K562 (cell line): ENCODE results near the gene UBA3. TPM values are rescaled to one million over a fixed set of nuclear protein-coding genes. Genes with fewer than 3 reads are reported as not detected.
A peak's percentile ranks its signal among the peaks of the same experiment; 100 is the strongest.

Experiments
- BCOR ChIP-seq: fragments of 450-650 bp; IDR thresholded peaks from 2 replicates; pipeline ENCODE4 v1.6.1; 2016
- HNRNPL ChIP-seq: fragments of 200-400 bp; formaldehyde crosslinking; IDR thresholded peaks from 2 replicates; pipeline ENCODE4 v1.6.1; 2017; ENCODE audit warnings: low read depth, mild to moderate bottlenecking, low read length
- MTF1 ChIP-seq: fragments of 250-450 bp; sonication (Bioruptor Pico); IDR thresholded peaks from 2 replicates; pipeline ENCODE4 v1.9.0; 2021; ENCODE audit warnings: moderate library complexity, mild to moderate bottlenecking, inconsistent platforms, borderline replicate concordance
- MYC ChIP-seq, 2 experiments: fragments of 250-450 bp in 1 of 2; sonication (Bioruptor Pico) in 1 of 2; IDR thresholded peaks; 2 replicates each; pipeline versions ENCODE4 v1.5.1 to v1.6.1; 2012 to 2021; ENCODE audit warnings: low read depth in 2 of 2, borderline replicate concordance in 1 of 2, improper control_type of control experiment in 1 of 2, low read length in 1 of 2, mild to moderate bottlenecking in 1 of 2, moderate library complexity in 1 of 2
- NUFIP1 ChIP-seq: fragments of 450-650 bp; IDR thresholded peaks from 2 replicates; pipeline ENCODE4 v1.6.1; 2018; ENCODE audit not compliant: partially characterized antibody
- SIN3B ChIP-seq: fragments of 450-650 bp; IDR thresholded peaks from 2 replicates; pipeline ENCODE4 v1.6.1; 2017; ENCODE audit warnings: low read depth, mild to moderate bottlenecking, moderate library complexity
- TCFL5 ChIP-seq: fragments of 250-450 bp; sonication (Bioruptor Pico); conservative IDR thresholded peaks from 2 replicates; pipeline ENCODE4 v1.6.1; 2021; ENCODE audit warnings: mild to moderate bottlenecking, moderate library complexity, matching md5 sums
- ZNF253 ChIP-seq: fragments of 250-450 bp; sonication (Bioruptor Pico); conservative IDR thresholded peaks from 2 replicates; pipeline ENCODE4 v1.6.1; 2021; ENCODE audit warnings: mild to moderate bottlenecking
- ZNF3 ChIP-seq: fragments of 250-450 bp; sonication (Bioruptor Pico); IDR thresholded peaks from 2 replicates; pipeline ENCODE4 v1.5.0; 2021; ENCODE audit warnings: mild to moderate bottlenecking, moderate library complexity
- ZNF445 ChIP-seq: fragments of 250-450 bp; sonication (Bioruptor Pico); IDR thresholded peaks from 2 replicates; pipeline ENCODE4 v1.4.0; 2020; ENCODE audit warnings: low read depth, mild to moderate bottlenecking, moderate library complexity
- ZNF561 ChIP-seq: fragments of 450-650 bp; formaldehyde crosslinking; conservative IDR thresholded peaks from 2 replicates; pipeline ENCODE4 v1.4.0; 2020; ENCODE audit warnings: mild to moderate bottlenecking, moderate library complexity
- ZNF644 ChIP-seq: fragments of 200-800 bp; sonication (Bioruptor generic); IDR thresholded peaks from 2 replicates; pipeline ENCODE4 v1.6.1; 2016; ENCODE audit warnings: low read depth, missing genetic modification characterization, missing compliant biosample characterization
- ZNF75A ChIP-seq: fragments of 450-650 bp; formaldehyde crosslinking; IDR thresholded peaks from 2 replicates; pipeline ENCODE4 v1.4.0; 2020; ENCODE audit warnings: mild to moderate bottlenecking
- polyA plus RNA-seq, 8 experiments: library from polyadenylated mRNA; depleted of rRNA in 4 of 8; stranded (reverse) in 5 of 8; unstranded in 3 of 8; fragments of >200 nt; fragmentation: Nextera tagmentation in 2 of 8; fragmentation: Illumina TruSeq in 1 of 8; extraction: Ambion mirVana in 2 of 8; extraction: Trizol in 1 of 8; gene quantifications; 2 replicates each; pipeline versions ENCODE4 v1.2.1 to v1.2.3, GENCODE V29; 2011 to 2014; ENCODE audit warnings: inconsistent platforms in 1 of 8, missing spikeins in 1 of 8
- total RNA-seq, 7 experiments: library from RNA; depleted of rRNA in 6 of 7; stranded (reverse); fragments of >200 nt in 6 of 7; fragmentation: Illumina TruSeq in 2 of 7; extraction: Trizol in 2 of 7; gene quantifications; 2 replicates each; pipeline versions ENCODE4 v1.2.1 to v1.2.3, GENCODE V29; 2011 to 2021; ENCODE audit warnings: low replicate concordance in 1 of 7
- TF ChIP-seq, protein P1 (sequence below): fragments of 250-450 bp; sonication (Bioruptor Pico); IDR thresholded peaks from 2 replicates; pipeline ENCODE4 v1.9.0; 2021; ENCODE audit warnings: mild to moderate bottlenecking
- TF ChIP-seq, protein P2 (sequence below): sonication (generic); formaldehyde crosslinking; IDR thresholded peaks from 2 replicates; pipeline ENCODE4 v1.8.1; 2023; ENCODE audit warnings: missing genetic modification reagents, mild to moderate bottlenecking, borderline replicate concordance
- TF ChIP-seq, protein P3 (sequence below): sonication (generic); formaldehyde crosslinking; IDR thresholded peaks from 2 replicates; pipeline ENCODE4 v1.8.0; 2023; ENCODE audit warnings: mild to moderate bottlenecking, missing genetic modification reagents
- TF ChIP-seq, protein P4 (sequence below), 3 experiments: fragments of 200-800 bp in 1 of 3; sonication (Bioruptor generic) in 1 of 3; sonication (generic) in 1 of 3; formaldehyde crosslinking in 1 of 3; IDR thresholded peaks; 2 replicates each; pipeline versions ENCODE4 v1.6.1 to v1.8.0; 2016 to 2022; ENCODE audit warnings: mild to moderate bottlenecking in 2 of 3, missing compliant biosample characterization in 2 of 3, missing genetic modification characterization in 2 of 3, missing genetic modification reagents in 1 of 3

UBA3 gene
- total and polyA plus RNA-seq, 9 of the 15 experiments (the other 6 are each of a cell fraction or from before 2014, with no cell fraction given): 23.2 to 80.0 (median 38.6) TPM

DNA sequence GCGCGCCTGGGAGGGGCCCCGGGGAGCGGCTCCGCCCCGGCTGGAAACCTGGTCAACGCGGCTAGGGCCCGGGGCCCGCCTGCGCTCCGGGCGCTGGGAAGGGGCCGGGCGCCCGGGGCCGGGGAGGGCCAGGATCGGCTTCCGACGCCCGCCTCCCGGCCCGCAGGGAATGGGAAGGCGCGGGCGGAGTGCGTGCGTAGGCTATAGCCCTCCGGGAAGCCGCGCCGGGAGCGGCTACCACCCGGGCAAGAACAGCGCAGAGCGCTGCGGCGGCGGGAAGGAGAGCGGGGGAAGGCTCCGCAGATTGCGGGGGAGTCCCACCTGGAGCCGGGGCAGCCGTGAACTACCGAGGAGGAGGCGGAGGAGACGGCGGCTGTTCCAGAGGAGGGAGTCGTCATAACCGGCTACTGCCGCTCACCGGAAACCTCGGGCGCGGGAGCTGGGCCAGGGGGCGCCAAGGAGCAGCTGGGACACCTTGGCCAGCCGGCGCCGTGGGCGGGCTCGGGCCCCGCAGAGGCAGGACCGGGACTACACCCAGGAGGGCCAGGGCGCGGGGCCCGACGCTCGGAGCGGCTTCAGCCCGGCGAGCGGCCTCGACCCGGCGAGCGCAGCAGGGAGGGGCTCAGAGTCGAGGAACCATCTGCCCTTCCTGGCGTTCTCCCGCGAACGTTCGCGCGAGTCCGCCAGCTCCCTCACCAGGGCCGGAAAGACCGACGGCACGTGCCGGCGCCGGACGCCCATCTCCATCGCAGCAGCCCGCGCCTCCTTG, 66.7 kb downstream of the UBA3 start, which contains the start of gene EOGT (continued):
- TF ChIP-seq, protein P1, sequence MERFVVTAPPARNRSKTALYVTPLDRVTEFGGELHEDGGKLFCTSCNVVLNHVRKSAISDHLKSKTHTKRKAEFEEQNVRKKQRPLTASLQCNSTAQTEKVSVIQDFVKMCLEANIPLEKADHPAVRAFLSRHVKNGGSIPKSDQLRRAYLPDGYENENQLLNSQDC (CRISPR knock-in tag): no peak
- TF ChIP-seq ZNF644 (tag) (no peak), NUFIP1 (no peak), BCOR (0 out of 2 replicates have a peak, but pooled peaks have one; percentile 39), ZNF445 (no peak), SIN3B (no peak), TCFL5 (CRISPR knock-in tag) (no peak), ZNF3 (CRISPR knock-in tag) (no peak), MYC (IDR thresholded peaks at IDR 0.05; ENCODE audit: low read depth, low read length) (peak; percentile 59; the same call in 1 of the 2 replicates), MYC (CRISPR knock-in tag; IDR thresholded peaks at IDR 0.05; ENCODE audit: borderline replicate concordance, low read depth) (no peak), ZNF75A (CRISPR knock-in tag) (no peak), ZNF561 (CRISPR knock-in tag) (no peak), HNRNPL (no peak), ZNF253 (CRISPR knock-in tag) (no peak), MTF1 (no peak)
- TF ChIP-seq, protein P2, sequence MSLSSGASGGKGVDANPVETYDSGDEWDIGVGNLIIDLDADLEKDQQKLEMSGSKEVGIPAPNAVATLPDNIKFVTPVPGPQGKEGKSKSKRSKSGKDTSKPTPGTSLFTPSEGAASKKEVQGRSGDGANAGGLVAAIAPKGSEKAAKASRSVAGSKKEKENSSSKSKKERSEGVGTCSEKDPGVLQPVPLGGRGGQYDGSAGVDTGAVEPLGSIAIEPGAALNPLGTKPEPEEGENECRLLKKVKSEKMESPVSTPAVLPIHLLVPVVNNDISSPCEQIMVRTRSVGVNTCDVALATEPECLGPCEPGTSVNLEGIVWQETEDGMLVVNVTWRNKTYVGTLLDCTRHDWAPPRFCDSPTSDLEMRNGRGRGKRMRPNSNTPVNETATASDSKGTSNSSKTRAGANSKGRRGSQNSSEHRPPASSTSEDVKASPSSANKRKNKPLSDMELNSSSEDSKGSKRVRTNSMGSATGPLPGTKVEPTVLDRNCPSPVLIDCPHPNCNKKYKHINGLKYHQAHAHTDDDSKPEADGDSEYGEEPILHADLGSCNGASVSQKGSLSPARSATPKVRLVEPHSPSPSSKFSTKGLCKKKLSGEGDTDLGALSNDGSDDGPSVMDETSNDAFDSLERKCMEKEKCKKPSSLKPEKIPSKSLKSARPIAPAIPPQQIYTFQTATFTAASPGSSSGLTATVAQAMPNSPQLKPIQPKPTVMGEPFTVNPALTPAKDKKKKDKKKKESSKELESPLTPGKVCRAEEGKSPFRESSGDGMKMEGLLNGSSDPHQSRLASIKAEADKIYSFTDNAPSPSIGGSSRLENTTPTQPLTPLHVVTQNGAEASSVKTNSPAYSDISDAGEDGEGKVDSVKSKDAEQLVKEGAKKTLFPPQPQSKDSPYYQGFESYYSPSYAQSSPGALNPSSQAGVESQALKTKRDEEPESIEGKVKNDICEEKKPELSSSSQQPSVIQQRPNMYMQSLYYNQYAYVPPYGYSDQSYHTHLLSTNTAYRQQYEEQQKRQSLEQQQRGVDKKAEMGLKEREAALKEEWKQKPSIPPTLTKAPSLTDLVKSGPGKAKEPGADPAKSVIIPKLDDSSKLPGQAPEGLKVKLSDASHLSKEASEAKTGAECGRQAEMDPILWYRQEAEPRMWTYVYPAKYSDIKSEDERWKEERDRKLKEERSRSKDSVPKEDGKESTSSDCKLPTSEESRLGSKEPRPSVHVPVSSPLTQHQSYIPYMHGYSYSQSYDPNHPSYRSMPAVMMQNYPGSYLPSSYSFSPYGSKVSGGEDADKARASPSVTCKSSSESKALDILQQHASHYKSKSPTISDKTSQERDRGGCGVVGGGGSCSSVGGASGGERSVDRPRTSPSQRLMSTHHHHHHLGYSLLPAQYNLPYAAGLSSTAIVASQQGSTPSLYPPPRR: no peak
- TF ChIP-seq, protein P3, sequence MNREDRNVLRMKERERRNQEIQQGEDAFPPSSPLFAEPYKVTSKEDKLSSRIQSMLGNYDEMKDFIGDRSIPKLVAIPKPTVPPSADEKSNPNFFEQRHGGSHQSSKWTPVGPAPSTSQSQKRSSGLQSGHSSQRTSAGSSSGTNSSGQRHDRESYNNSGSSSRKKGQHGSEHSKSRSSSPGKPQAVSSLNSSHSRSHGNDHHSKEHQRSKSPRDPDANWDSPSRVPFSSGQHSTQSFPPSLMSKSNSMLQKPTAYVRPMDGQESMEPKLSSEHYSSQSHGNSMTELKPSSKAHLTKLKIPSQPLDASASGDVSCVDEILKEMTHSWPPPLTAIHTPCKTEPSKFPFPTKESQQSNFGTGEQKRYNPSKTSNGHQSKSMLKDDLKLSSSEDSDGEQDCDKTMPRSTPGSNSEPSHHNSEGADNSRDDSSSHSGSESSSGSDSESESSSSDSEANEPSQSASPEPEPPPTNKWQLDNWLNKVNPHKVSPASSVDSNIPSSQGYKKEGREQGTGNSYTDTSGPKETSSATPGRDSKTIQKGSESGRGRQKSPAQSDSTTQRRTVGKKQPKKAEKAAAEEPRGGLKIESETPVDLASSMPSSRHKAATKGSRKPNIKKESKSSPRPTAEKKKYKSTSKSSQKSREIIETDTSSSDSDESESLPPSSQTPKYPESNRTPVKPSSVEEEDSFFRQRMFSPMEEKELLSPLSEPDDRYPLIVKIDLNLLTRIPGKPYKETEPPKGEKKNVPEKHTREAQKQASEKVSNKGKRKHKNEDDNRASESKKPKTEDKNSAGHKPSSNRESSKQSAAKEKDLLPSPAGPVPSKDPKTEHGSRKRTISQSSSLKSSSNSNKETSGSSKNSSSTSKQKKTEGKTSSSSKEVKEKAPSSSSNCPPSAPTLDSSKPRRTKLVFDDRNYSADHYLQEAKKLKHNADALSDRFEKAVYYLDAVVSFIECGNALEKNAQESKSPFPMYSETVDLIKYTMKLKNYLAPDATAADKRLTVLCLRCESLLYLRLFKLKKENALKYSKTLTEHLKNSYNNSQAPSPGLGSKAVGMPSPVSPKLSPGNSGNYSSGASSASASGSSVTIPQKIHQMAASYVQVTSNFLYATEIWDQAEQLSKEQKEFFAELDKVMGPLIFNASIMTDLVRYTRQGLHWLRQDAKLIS: peak; percentile 48; the same call in 1 of the 2 replicates
- TF ChIP-seq, protein P4, sequence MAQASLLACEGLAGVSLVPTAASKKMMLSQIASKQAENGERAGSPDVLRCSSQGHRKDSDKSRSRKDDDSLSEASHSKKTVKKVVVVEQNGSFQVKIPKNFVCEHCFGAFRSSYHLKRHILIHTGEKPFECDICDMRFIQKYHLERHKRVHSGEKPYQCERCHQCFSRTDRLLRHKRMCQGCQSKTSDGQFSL (CRISPR knock-in tag; IDR thresholded peaks at IDR 0.05): no peak; the same call in 1 of the 2 replicates
- TF ChIP-seq, protein P4 (tag; IDR thresholded peaks at IDR 0.05): no peak
